Occipital lobe (tissue), 2 donors: ENCODE results near the gene BCL7A. TPM values are rescaled to one million over a fixed set of nuclear protein-coding genes. Genes with fewer than 3 reads are reported as not detected.
"Not testable (repeated sequence)": the region's sequence is repeated elsewhere in the genome, so short reads cannot be mapped to it uniquely, and the experiment has no call there.

ENCODE experiments used
- DNase-seq: peaks from one replicate; lab custom pipeline; 2025; lab: John Stamatoyannopoulos, UW
- total RNA-seq: library from RNA; depleted of rRNA; stranded (reverse); fragments of >200 nt; gene quantifications from one replicate; pipeline ENCODE4 v1.2.3, GENCODE V29; 2014

BCL7A gene
- 103 TPM for total RNA-seq

GRCh38 chr12:122021822-122022392 is at the start of gene BCL7A:
Gene BCL7A, plus strand, starts transcription at chr12:122021884. Its CDS starts 208 bp downstream, at chr12:122022092.
- peak; percentile 72 for DNase-seq

- no peak for DNase-seq
Measured at GRCh38 chr12:121974026-121974985, 47.4 kb upstream of the BCL7A start.

DNA sequence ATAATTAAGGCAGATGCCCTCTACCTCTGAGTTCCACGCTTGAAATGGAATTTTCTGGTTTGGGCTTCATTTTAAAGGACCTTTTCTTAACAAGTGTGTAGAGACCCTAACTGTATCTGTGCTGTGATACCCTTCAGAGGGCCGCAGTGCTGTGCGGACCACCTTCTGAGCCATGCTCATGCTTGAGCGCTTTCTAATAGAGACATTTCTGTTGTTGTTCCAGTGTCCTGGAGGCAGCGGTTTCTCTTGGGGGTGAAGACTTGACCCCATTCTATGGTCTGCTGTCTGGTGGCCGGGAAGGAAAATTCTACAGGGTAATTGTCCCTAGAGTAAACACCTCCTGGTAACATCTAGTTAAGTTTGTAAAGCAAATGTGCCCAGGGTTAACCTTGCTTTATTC is 46.7 kb upstream of the BCL7A start:
- DNase-seq = no peak

- no peak for DNase-seq
Measured at GRCh38 chr12:121976950-121977349, 44.7 kb upstream of the BCL7A start.

GRCh38 chr12:121980191-121980891 is 41.3 kb upstream of the BCL7A start:
- DNase-seq = no peak

- no peak for DNase-seq
Measured at GRCh38 chr12:121980892-121981272, 40.8 kb upstream of the BCL7A start.

DNA sequence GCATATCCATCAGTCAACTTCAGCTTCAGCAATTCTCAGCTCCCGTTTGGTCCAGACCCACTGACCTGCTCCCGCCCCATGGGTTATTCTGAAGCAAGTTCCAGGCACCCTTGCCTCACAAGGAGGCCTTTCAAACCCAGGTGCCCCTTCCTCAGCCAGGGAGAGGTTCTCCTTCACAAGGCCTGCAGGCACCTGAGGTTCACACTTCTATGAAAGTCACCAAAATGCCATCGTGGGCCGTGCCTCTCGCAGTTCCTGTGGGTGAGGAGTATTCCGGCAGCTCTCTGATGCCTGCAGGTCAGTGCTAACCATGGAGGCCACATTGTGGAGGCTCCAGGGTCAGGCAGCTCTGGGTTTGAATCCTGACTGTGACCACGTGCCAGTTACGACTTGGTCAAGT is 40.2 kb upstream of the BCL7A start:
- no peak for DNase-seq

DNA sequence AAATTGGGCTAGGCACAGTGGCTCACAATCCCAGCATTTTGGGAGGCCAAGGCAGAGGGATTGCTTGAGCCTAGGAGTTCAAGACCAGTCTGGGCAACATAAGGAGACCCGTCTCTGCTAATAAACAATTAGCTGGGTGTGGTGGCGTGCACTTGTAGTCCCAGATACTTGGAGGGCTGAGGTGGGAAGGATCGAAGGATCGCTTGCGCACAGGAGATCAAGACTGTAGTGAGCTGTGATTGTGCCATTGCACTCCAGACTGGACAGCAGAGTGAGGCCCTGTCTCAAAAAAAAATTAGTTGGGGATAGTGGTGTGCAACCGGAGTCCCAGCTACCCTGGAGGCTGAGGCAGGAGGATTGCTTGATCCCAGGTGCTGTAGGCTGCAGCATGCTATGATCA is 38.7 kb upstream of the BCL7A start:
- DNase-seq = no peak

DNA sequence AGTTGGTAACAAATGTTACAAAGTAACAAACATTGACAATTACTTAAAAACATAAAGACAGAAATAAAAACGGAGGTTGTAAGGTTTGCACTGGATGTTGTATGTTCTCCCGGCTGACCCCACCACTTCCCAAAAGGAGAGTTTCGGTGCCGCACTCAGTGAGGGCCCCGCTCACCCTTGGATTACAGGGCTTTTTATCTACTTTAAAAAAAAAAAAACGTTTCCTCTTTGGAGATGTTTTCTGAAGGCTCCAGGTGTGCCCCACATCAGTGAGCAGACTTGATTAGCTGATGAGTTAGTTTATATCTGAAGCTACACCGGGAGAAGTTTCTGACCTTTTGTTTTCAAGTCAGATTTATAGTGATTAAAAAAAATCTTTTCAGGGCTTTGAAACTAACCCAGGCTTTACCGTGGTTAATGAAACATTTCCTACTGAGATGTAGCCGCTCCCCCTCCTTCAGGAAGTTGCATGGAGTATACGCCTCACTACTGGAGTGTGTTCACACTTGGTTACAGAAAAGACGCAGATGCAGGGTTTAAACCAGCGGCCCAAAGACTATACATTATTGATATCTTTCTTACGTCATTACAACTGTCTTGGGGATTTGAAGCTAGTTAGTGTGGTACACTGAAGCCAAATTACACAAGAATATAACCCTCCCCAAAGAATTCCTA is 38.0 kb upstream of the BCL7A start:
- DNase-seq = no peak

GRCh38 chr12:121986489-121987245 is 35.0 kb upstream of the BCL7A start:
- DNase-seq = no peak

- not testable (repeated sequence) for DNase-seq
Measured at GRCh38 chr12:121988519-121988918, 33.2 kb upstream of the BCL7A start.

DNA sequence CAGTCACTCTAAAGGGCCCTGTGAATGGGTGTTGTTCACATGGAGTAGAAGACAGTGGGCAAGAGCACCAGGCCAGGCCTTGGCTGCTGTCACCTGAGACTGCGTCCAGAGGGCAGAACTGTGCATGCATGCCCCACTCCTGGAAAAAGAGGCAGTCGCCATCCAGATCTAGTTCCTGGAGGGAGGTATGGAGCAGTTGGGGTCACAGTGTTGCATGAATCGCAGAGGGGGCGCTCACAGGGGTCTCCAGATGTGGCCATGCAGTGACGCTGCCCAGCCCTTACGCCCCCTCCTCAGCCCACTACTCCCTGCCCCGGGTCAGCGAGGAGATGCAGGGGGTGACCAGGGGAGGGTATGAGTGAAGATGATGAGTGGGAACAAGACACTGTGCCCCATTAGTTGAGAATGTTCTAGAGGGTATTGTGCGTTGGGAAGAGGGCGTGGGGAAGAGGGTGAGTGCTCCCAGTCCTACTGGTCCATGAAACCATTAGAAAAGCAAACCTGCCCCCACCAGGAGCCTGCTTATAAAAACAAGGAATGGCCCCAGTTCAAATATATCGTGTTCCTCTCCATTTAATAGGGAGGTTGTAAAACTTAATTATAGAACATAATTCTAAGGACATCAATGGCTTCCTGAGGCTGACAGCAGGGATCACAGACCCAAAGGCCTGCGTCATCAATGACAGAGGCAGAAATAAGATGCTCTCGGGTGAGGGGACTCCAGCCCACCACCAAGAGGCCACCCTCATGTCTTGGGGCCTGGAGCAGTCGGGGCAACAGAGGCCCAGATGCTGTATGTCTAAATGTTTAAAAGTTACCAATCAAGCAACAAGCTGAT is 32.2 kb upstream of the BCL7A start:
- no peak for DNase-seq

DNA sequence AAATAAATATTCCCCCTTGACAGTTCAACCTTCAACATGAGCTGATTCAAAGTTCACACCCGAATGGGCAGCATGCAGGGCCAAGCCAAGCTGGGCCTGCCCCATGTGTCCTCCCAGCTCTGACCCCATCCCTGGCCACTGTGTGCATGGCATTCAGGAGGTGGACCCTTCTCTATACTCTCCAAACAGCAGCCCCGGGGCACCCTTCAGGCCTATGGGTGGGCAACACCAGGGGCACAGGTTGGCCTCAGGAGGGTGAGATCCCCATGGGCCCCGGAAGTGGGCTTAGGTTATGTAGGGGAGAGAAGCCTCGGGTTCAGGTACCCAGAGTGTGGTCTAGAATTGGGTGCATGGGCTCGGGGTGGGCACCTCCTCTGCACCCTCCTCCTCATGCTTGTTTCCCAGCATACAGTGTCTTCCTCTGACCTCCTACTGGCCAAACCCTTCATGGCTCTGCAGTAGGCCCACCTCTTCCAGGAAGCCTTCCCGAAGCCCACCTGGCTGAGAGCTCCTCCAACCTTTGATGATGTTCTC is 31.5 kb upstream of the BCL7A start:
- no peak for DNase-seq

DNA sequence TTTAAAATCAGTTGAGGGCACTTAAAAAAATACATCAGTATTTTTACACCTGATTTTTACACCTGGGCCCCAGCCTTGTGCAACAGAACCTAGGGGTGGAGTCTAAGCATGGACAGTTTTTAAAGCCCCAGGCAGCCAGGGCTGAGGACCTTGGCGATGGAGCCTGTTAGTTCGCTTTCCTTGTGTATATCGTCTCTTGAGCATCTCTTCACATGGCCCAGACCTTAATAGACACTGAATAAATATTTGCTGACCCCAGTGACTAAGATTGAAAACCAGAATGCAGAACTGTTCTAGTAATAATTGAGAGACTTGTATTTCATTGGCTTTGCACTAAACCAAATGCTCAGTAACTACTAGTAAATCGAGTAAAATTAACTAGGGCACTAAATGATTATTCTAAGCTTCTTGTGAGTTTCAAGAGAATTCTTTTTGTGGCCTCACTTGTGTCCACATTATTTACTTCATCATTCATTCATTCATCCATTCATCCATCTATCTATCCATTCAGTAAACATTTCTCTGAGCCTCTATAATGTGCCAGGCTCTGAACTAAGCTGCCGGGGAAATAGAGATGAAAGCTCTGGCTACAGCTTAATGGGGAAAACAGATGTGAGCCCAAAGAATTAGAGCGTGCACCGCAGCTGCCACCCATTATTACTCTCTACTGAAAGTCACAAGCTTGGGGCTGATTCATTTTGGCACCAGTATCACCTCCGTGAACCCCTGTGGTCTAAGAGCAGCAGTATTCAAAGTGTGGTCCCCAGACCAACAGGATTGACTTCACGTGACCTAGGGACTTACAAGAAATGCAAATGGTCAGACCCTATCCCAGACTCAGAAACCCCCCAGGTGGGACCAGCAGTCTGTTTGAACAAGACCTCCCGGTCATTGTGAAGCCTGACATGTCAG is 30.7 kb upstream of the BCL7A start:
- DNase-seq = no peak

- no peak for DNase-seq
Measured at GRCh38 chr12:121992059-121992879, 29.4 kb upstream of the BCL7A start.

DNA sequence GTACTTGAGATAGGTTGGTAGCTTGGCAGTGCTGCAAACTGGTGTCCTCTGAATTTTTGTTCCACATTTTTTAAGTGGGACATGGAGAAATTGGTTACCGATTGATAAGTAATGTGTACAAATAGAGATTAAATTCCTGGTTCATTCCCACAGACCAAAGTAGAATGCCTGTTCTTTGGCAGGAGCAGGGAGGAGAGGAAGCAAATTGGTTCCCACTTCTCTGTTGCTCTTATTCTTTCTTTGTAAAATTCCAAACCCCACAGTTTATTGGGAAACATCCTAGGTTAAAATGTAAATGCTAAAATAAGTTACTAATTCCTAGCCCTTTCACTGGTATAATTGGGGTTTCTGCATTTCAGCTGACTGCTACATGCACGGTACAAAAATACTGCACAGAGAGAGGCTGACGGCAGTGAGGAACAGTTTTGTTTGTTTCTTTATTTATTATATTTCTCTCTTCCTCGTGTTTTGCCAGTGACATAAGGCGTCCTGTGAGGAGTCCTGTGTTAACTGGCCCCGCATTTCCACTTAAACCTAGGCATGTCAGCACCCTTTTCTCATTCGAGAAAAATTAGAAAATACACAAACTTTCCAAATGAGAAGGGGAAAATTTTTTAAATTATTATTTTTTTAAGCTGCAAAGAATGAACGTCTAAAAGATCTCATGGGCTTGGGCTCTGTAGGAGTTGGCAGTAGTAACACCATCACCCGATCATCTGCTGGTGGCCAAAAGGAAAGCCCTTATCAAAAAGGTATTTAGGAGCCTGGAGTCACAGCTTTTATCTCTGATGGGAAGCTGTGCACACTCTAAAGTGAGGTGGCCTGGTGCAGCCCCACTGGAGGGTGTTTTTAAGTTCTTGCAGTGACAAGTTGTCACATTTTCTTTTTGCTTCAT is 25.4 kb upstream of the BCL7A start:
- no peak for DNase-seq
